ENCODE results near the gene OR10J5. TPM values are rescaled to one million over a fixed set of nuclear protein-coding genes. Genes with fewer than 3 reads are reported as not detected.
"Not testable (repeated sequence)": the region's sequence is repeated elsewhere in the genome, so short reads cannot be mapped to it uniquely, and the experiment has no call there.

Gene OR10J5
- total RNA-seq, 1 donor from 2014 or later = not detected

GRCh38 chr1:159554261-159554660, 18.5 kb upstream of the OR10J5 start:
- H3K27me3 Mint-ChIP-seq = peaks cover 5% of the 10 kb centered on the region
- no peak for ATAC-seq (ENCODE audit: low read depth)
- ChIA-PET POLR2A (no interaction called here), CTCF (no interaction called here)
- H3K9me3 Mint-ChIP-seq = no peaks in the 10 kb centered on the region
- TF ChIP-seq, protein P1, sequence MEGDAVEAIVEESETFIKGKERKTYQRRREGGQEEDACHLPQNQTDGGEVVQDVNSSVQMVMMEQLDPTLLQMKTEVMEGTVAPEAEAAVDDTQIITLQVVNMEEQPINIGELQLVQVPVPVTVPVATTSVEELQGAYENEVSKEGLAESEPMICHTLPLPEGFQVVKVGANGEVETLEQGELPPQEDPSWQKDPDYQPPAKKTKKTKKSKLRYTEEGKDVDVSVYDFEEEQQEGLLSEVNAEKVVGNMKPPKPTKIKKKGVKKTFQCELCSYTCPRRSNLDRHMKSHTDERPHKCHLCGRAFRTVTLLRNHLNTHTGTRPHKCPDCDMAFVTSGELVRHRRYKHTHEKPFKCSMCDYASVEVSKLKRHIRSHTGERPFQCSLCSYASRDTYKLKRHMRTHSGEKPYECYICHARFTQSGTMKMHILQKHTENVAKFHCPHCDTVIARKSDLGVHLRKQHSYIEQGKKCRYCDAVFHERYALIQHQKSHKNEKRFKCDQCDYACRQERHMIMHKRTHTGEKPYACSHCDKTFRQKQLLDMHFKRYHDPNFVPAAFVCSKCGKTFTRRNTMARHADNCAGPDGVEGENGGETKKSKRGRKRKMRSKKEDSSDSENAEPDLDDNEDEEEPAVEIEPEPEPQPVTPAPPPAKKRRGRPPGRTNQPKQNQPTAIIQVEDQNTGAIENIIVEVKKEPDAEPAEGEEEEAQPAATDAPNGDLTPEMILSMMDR (IDR thresholded peaks at IDR 0.05) = no peak
- no peaks in the 10 kb centered on the region for H3K36me3 Mint-ChIP-seq (ENCODE audit: low read depth)
- H3K4me3 Mint-ChIP-seq = no peak overlapping the region
- H3K27ac Mint-ChIP-seq = no peak overlapping the region
- H3K4me1 Mint-ChIP-seq = no peaks in the 10 kb centered on the region
- DNase-seq = no peak
- intact Hi-C loops (cut with micrococcal nuclease) = no loop called here

GRCh38 chr1:159548126-159548525, 12.3 kb upstream of the OR10J5 start:
- Mint-ChIP-seq H3K27me3 (peaks cover 7% of the 10 kb centered on the region), H3K9me3 (no peaks in the 10 kb centered on the region), H3K4me3 (no peak overlapping the region), H3K36me3 (ENCODE audit: low read depth) (no peaks in the 10 kb centered on the region), H3K27ac (no peak overlapping the region), H3K4me1 (no peaks in the 10 kb centered on the region)
- TF ChIP-seq, protein P1 (IDR thresholded peaks at IDR 0.05) = no peak
- CTCF ChIA-PET = no interaction called here
- POLR2A ChIA-PET = no interaction called here
- ATAC-seq (ENCODE audit: low read depth) (no peak), DNase-seq (no peak)
- intact Hi-C loops (cut with micrococcal nuclease) = no loop called here

- intact Hi-C loops (cut with micrococcal nuclease) = no loop called here
- ATAC-seq (ENCODE audit: low read depth) = no peak
- Mint-ChIP-seq H3K27me3 (peaks cover 6% of the 10 kb centered on the region), H3K4me1 (no peaks in the 10 kb centered on the region), H3K4me3 (no peak overlapping the region), H3K9me3 (peaks cover 1% of the 10 kb centered on the region), H3K36me3 (ENCODE audit: low read depth) (no peaks in the 10 kb centered on the region), H3K27ac (no peak overlapping the region)
- DNase-seq = no peak
- TF ChIP-seq, protein P1 (IDR thresholded peaks at IDR 0.05) = no peak
- CTCF ChIA-PET = no interaction called here
- POLR2A ChIA-PET = no interaction called here
These were observed 2.9 kb downstream of the OR10J5 start for GRCh38 chr1:159532922-159533321.

- H3K9me3 Mint-ChIP-seq; H3K27me3 Mint-ChIP-seq; H3K4me3 Mint-ChIP-seq; intact Hi-C loops (cut with micrococcal nuclease); H3K4me1 Mint-ChIP-seq; POLR2A ChIA-PET; ATAC-seq (ENCODE audit: low read depth); H3K36me3 Mint-ChIP-seq (ENCODE audit: low read depth); CTCF ChIA-PET; DNase-seq; H3K27ac Mint-ChIP-seq: not testable (repeated sequence)
These were observed 11.0 kb downstream of the OR10J5 start for GRCh38 chr1:159524792-159525191.

DNA sequence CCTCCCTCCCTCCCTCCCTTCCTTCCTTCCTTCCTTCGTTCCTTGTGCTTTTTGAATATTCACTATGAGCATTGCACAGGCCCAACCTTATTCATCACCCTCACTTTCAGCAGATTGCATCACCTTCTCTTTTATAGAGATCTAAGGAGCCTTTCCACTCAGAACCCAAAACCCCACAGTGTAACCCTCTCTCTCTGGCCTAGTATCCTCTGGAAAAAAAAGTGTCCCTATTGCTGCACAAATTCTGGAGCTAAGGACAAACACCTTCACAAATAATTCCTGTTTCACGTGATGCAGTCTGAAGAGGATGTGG, 25.6 kb downstream of the OR10J5 start:
- TF ChIP-seq, protein P1 (IDR thresholded peaks at IDR 0.05) = no peak
- Mint-ChIP-seq H3K27me3 (peaks cover 5% of the 10 kb centered on the region), H3K27ac (no peak overlapping the region), H3K4me3 (no peak overlapping the region), H3K36me3 (ENCODE audit: low read depth) (no peaks in the 10 kb centered on the region), H3K4me1 (no peaks in the 10 kb centered on the region), H3K9me3 (peaks cover 13% of the 10 kb centered on the region)
- POLR2A ChIA-PET = no interaction called here
- CTCF ChIA-PET = no interaction called here
- intact Hi-C loops (cut with micrococcal nuclease) = no loop called here
- ATAC-seq (ENCODE audit: low read depth) = no peak
- DNase-seq = no peak

DNA sequence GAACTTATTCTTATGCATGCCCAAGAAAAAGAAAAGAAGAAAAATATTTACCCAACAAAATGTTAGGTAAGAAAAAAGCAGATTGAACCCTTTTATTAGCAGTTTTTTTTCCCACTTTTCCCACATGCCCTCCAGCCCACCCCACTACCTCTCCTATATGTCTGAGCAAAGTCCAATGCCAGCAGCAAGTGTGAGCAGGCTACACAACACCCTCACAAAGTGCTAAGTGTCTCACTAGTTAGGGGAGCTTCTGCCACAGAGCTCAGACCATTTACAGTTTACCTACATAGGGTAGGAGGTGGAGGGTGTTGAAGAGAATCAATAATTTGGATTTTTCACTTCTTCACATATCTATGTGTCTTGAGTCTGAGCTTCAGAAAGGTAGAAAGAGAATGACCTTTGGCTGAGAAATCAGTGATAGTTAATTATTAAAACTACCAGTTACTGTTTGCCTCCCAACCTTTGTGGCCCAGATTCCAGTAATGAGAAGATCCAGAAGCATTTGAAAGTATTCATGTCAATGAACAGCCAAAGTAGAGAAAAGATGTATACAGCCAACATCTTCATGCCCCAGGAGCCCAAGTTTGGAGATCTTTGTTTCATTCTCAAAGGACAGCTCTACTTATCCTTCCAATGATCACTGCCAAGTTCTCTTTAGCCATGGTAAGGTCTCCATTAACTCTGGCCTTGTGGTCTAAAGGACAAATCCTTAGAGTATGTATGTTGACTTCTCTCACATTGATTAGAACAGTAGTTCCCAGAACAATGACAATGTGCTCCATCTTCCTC, 26.2 kb downstream of the OR10J5 start:
- DNase-seq (no peak), ATAC-seq (ENCODE audit: low read depth) (no peak)
- Mint-ChIP-seq H3K4me1 (no peaks in the 10 kb centered on the region), H3K27me3 (peaks cover 4% of the 10 kb centered on the region), H3K36me3 (ENCODE audit: low read depth) (no peaks in the 10 kb centered on the region), H3K27ac (no peak overlapping the region), H3K4me3 (no peak overlapping the region), H3K9me3 (peaks cover 13% of the 10 kb centered on the region)
- CTCF ChIA-PET = no interaction called here
- TF ChIP-seq, protein P1 (IDR thresholded peaks at IDR 0.05) = no peak
- POLR2A ChIA-PET = no interaction called here
- intact Hi-C loops (cut with micrococcal nuclease) = no loop called here

All from activated B cell treated with CpG ODN at 0.5 μM for 24 hours (primary cell).